ENCODE data around the gene ZNF148. TPM values are rescaled to one million over a fixed set of nuclear protein-coding genes. Genes with fewer than 3 reads are reported as not detected.

The ZNF148 gene
- total RNA-seq, 4 donors from 2014 or later, result 64.2 to 86.7 (median 75.3) TPM

DNA sequence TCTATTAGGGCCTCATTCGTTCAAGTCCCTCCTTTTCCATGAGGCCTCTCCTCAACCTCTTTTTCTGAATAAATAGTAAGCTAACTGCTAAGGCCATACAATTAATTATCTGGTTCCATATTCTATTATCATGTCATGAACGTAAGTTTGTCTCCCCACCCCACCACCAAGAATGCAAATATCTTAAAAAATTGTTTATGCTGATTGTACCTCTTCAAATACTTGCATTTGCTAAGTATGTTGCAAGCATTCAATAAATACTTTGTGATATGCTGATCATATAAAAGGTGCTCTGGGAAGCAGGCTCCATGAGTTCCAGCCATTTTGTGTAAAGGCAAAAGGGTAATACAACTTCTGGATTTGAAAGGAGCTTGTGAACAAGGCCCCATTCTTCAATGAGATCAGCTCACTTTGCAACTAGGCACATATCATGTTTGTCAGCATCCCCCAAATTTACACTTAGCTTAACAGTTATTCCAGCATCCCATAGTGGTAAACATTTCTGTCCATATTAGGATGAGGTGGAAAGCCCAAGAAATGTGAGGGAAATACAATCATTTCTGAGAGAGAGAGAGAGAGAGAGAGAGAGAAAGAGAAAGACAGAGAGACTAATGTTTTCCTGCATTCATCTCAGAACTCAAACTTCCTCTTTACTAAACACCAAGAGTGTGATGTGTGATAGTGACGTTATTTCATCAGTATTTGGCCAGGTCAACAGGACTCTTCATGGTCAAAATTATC is 195.8 kb downstream of the ZNF148 start:
- H3K4me3 ChIP-seq (replicated peaks in 1 of 3), result no peak overlapping the region
- TF ChIP-seq, protein P1, sequence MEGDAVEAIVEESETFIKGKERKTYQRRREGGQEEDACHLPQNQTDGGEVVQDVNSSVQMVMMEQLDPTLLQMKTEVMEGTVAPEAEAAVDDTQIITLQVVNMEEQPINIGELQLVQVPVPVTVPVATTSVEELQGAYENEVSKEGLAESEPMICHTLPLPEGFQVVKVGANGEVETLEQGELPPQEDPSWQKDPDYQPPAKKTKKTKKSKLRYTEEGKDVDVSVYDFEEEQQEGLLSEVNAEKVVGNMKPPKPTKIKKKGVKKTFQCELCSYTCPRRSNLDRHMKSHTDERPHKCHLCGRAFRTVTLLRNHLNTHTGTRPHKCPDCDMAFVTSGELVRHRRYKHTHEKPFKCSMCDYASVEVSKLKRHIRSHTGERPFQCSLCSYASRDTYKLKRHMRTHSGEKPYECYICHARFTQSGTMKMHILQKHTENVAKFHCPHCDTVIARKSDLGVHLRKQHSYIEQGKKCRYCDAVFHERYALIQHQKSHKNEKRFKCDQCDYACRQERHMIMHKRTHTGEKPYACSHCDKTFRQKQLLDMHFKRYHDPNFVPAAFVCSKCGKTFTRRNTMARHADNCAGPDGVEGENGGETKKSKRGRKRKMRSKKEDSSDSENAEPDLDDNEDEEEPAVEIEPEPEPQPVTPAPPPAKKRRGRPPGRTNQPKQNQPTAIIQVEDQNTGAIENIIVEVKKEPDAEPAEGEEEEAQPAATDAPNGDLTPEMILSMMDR (IDR thresholded peaks at IDR 0.05), result no peak
- no peak for TF ChIP-seq POLR2A (IDR thresholded peaks at IDR 0.05)
- no peaks in the 10 kb centered on the region for H3K4me1 ChIP-seq
- intact Hi-C loops (cut with DNase I), result no loop called here
- H3K27ac ChIP-seq, result no peak overlapping the region
- no peaks in the 10 kb centered on the region for H3K27me3 ChIP-seq
- no peaks in the 10 kb centered on the region for H3K36me3 ChIP-seq
- 86 to 91% methylated on average over 3 of the region's 3 CpGs for WGBS, 2 donors
- H3K9me3 ChIP-seq, result no peaks in the 10 kb centered on the region
- DNase-seq, result no peak

DNA sequence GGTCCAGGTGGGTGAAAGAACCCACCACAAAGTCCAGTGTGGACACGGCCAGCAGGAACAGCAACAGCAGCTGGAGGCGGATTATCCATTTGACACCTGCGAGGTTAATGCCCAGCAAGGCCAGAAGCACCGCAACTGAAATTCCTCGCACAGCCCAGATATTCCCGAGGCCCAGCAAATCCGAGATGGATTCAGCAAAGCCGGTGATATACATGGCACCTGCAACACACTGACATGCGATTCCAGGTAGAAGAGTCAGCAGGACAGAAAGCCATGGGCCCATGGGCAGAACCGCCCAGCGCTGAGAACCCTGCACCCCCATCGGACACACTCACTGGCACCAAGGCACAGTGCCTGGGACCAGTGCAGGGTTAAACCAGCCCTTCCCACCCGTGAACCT is 197.4 kb downstream of the ZNF148 start:
- DNase-seq, result no peak
- Histone ChIP-seq H3K9me3 (no peaks in the 10 kb centered on the region), H3K4me3 (replicated peaks in 1 of 3) (no peak overlapping the region), H3K36me3 (no peaks in the 10 kb centered on the region), H3K27ac (no peak overlapping the region), H3K4me1 (no peaks in the 10 kb centered on the region), H3K27me3 (no peaks in the 10 kb centered on the region)
- intact Hi-C loops (cut with DNase I), result no loop called here
- no peak for TF ChIP-seq POLR2A (IDR thresholded peaks at IDR 0.05)
- TF ChIP-seq, protein P1 (IDR thresholded peaks at IDR 0.05), result no peak
- 97% methylated on average over 10 to 13 of the region's 13 CpGs for WGBS, 2 donors

Small RNA genes within 50 kb of the gene (small RNA-seq; reads per million reads assigned to genes)
- gene RNU6-232P, result not detected

Other genes with a start within 250 kb of the ZNF148 start
- 100 to 1,000 TPM in 2 of 4 donors, 10 to 100 TPM in 2; 71.2 to 136 (median 99.2) TPM for gene SLC12A8, start 162.6 kb downstream of the ZNF148 start, total RNA-seq
- 100 to 1,000 TPM; 112 to 195 (median 138) TPM for gene SNX4, start 144.9 kb upstream of the ZNF148 start, total RNA-seq
- 10 to 100 TPM; 10.9 to 18.4 (median 15.1) TPM for gene OSBPL11, start 220.2 kb upstream of the ZNF148 start, total RNA-seq